ENCODE results near the gene ZIC1. TPM values are rescaled to one million over a fixed set of nuclear protein-coding genes. Genes with fewer than 3 reads are reported as not detected.

The ZIC1 gene
- total and polyA plus RNA-seq, 9 of the 15 experiments (the other 6 are each of a cell fraction or from before 2014, with no cell fraction given): 0.21 to 0.42 TPM; not detected in 7

GRCh38 chr3:147387885-147388699 is 21.1 kb upstream of the ZIC1 start (continued):
- TF ChIP-seq BRD4 (IDR thresholded peaks at IDR 0.05): no peak
- TF ChIP-seq MAZ (CRISPR knock-in tag; conservative IDR thresholded peaks at IDR 0.05 in 1 of 2, IDR thresholded peaks at IDR 0.05 in 1 of 2): no peak
- TF ChIP-seq RFX5 (IDR thresholded peaks at IDR 0.05; ENCODE audit: low read depth, low read length): no peak
- TF ChIP-seq NCOA6 (IDR thresholded peaks at IDR 0.05): no peak
- TF ChIP-seq ZNF274 (IDR thresholded peaks at IDR 0.05; ENCODE audit: borderline replicate concordance, low read depth, low read length): no peak
- TF ChIP-seq RFX1 (IDR thresholded peaks at IDR 0.05): no peak
- no peak for TF ChIP-seq NEUROD1 (IDR thresholded peaks at IDR 0.05; ENCODE audit: borderline replicate concordance, low read depth, low read length, partially characterized antibody)
- TF ChIP-seq MECOM (CRISPR knock-in tag; IDR thresholded peaks at IDR 0.05): no peak
- TF ChIP-seq KLF13 (tag; IDR thresholded peaks at IDR 0.05; ENCODE audit: borderline replicate concordance, low read depth): no peak
- TF ChIP-seq, protein P1, sequence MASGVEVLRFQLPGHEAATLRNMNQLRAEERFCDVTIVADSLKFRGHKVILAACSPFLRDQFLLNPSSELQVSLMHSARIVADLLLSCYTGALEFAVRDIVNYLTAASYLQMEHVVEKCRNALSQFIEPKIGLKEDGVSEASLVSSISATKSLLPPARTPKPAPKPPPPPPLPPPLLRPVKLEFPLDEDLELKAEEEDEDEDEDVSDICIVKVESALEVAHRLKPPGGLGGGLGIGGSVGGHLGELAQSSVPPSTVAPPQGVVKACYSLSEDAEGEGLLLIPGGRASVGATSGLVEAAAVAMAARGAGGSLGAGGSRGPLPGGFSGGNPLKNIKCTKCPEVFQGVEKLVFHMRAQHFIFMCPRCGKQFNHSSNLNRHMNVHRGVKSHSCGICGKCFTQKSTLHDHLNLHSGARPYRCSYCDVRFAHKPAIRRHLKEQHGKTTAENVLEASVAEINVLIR (CRISPR knock-in tag; IDR thresholded peaks at IDR 0.05): no peak
- TF ChIP-seq NONO (IDR thresholded peaks at IDR 0.05; ENCODE audit: low read depth in 2 of 2, low read length in 1 of 2): no peak
